ENCODE measurements around the gene ENOX1.

Gene ENOX1

DNA sequence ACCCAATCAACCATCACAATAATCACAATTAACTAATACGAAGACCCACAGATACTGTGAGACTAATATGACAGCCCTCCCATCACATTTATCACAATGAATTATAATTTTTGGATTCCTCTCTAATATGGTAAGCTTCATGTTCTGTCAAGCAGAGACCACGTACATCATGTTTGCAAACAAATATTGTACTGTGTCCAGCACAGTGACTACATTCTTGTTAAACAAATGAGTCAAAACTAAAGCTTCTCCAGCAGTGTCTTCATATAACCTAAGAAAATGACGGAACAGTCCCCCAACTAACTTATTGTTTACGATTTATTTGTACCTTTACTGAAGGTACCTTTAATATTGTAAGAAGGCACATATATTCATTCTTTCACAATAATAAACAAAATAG, 292.6 kb downstream of the ENOX1 start:
- TF ChIP-seq, protein P1, sequence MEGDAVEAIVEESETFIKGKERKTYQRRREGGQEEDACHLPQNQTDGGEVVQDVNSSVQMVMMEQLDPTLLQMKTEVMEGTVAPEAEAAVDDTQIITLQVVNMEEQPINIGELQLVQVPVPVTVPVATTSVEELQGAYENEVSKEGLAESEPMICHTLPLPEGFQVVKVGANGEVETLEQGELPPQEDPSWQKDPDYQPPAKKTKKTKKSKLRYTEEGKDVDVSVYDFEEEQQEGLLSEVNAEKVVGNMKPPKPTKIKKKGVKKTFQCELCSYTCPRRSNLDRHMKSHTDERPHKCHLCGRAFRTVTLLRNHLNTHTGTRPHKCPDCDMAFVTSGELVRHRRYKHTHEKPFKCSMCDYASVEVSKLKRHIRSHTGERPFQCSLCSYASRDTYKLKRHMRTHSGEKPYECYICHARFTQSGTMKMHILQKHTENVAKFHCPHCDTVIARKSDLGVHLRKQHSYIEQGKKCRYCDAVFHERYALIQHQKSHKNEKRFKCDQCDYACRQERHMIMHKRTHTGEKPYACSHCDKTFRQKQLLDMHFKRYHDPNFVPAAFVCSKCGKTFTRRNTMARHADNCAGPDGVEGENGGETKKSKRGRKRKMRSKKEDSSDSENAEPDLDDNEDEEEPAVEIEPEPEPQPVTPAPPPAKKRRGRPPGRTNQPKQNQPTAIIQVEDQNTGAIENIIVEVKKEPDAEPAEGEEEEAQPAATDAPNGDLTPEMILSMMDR (IDR thresholded peaks at IDR 0.05; ENCODE audit: low read length, missing control alignments) = no peak
- no peak overlapping the region for H3K4me3 ChIP-seq (replicated peaks; ENCODE audit: low read depth, low read length)
- DNase-seq (ENCODE audit: low read depth) = no peak

DNA sequence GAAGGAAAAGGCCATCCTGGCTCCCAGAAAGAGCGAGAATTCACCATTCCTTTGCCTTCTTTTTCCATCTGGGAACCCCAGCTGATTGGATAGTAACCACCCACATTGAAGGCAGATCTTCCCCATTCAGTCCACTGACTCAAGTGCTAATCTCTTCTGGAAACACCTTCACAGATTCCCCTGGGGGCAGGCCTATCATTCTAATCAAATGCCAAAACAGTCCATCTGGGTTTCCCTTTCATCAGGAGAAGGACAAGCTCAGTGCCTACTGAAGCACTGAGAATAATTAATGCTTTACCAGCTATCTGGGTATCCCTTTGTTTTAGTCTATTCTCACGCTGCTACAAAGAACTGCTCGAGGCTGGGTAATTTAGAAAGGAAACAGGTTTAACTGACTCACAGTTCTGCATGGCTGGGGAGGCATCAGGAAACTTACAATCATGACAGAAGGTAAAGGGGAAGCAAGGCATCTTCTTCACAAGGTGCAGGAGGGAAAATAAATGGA, 293.2 kb downstream of the ENOX1 start:
- TF ChIP-seq, protein P1 (IDR thresholded peaks at IDR 0.05; ENCODE audit: low read length, missing control alignments) = no peak
- no peak overlapping the region for H3K4me3 ChIP-seq (replicated peaks; ENCODE audit: low read depth, low read length)
- DNase-seq (ENCODE audit: low read depth) = no peak

DNA sequence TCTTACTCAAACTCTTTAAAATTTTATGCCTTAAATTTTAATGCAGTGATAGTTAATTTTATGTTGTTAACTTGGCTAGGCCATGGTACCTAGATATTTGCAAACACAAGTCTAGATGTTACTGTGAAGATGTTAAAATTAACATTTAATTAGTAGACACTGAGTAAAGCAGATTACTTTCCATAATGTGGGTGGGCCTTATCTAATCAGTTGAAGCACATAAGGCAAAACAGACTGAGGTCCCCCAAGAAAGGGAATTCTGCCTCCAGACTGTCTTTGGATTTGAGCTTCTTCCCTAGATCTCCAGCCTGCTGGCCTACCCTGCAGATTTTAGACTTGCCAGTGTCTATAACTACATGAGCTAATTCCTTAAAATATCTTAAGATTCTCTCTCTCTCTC, 294.0 kb downstream of the ENOX1 start:
- DNase-seq (ENCODE audit: low read depth) = no peak
- H3K4me3 ChIP-seq (replicated peaks; ENCODE audit: low read depth, low read length) = no peak overlapping the region
- TF ChIP-seq, protein P1 (IDR thresholded peaks at IDR 0.05; ENCODE audit: low read length, missing control alignments) = no peak

DNA sequence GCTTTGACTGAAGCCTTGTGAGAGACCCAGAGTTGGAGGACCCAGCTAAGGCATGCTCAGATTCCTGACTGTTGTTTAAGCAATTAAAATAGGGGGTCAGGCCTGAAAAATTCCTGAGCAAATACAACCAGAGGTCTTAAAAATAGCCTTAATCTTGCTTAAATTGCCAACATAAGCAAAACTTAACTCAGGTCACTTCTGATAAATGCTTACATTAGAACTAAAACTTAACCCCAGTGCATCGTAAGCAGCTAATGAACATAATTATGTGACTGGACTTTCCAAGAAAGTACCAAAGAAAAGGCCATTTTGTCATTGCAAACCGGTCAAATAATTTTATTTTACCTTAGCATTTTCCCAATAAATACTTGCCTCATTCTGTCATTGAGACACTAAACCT, 294.5 kb downstream of the ENOX1 start:
- no peak for DNase-seq (ENCODE audit: low read depth)
- no peak overlapping the region for H3K4me3 ChIP-seq (replicated peaks; ENCODE audit: low read depth, low read length)
- TF ChIP-seq, protein P1 (IDR thresholded peaks at IDR 0.05; ENCODE audit: low read length, missing control alignments) = no peak

DNA sequence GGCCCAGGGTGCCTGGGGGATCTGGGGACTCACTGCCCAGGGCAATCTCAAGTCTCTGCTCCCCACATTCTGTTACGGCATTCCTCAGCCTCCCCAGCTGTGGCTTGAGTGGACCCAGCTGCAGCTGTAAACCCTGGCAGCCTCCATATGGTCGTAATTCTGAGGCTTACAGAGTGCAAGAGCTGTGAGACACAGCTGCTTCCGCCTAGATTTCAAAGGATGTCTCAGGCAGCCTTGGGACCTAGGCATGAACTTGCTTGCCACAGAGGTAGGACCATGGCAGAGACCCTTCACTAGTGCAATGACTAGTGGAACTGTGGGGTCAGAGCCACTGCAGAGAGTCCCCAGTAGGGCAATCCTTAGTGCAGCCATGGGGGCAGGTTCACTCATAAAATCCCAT, 297.5 kb downstream of the ENOX1 start:
- no peak for DNase-seq (ENCODE audit: low read depth)
- H3K4me3 ChIP-seq (replicated peaks; ENCODE audit: low read depth, low read length) = no peak overlapping the region
- TF ChIP-seq, protein P1 (IDR thresholded peaks at IDR 0.05; ENCODE audit: low read length, missing control alignments) = no peak

DNA sequence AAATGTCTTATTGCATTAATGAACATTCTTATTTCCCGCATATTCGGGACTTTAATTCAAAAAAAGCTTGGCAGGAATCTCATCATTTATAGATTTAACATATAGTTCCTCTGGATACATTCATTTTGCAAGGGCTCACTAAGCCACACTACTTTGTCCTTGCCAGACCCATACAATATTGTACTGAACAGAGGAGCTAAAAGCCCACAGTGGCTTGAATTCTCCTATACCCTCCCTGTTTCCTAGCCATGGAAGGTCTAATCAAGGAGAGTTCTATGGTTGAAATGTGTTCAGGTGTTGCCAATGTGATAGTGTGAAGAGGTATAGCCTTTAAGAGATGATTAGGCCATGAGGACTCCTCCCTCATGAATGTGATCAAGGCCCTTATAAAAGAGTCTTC, 298.9 kb downstream of the ENOX1 start:
- TF ChIP-seq, protein P1 (IDR thresholded peaks at IDR 0.05; ENCODE audit: low read length, missing control alignments) = no peak

DNA sequence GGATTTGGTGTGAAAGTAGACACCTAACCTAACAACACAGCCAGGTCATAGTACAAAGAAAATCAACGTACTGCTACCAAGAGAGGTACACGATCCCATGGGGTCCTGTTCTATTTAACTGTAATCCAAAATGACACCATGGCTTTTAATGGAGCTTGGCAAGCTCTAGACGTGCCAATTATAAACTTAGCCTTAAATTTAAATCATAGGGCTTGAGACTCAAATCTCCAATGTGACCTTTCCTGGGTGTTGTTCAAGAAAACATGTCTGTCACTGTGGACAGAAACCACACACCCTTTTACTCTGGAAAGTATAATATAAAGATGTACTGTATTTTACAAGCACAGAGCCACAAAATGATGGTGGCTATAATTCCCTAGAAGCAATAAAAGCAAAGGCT, 299.3 kb downstream of the ENOX1 start:
- DNase-seq (ENCODE audit: low read depth) = no peak
- H3K4me3 ChIP-seq (replicated peaks; ENCODE audit: low read depth, low read length) = no peak overlapping the region
- TF ChIP-seq, protein P1 (IDR thresholded peaks at IDR 0.05; ENCODE audit: low read length, missing control alignments) = no peak

More for the DNA sequence above, 298.9 kb downstream of the ENOX1 start:
- DNase-seq (ENCODE audit: low read depth) = no peak
- no peak overlapping the region for H3K4me3 ChIP-seq (replicated peaks; ENCODE audit: low read depth, low read length)
